Endothelial cell of umbilical vein (primary cell): ENCODE results near the gene PRDX4. TPM values are rescaled to one million over a fixed set of nuclear protein-coding genes. Genes with fewer than 3 reads are reported as not detected.

Experiments
- BruUV-seq: library from RNA; stranded (reverse); fragments of 400-500 nt; replicated peaks from 2 replicates; lab custom pipeline; 2021; lab: Mats Ljungman, UMichigan
- CTCF ChIA-PET: fragments of 300-600, 350-600 bp; sonication (Branson Sonifier 250); formaldehyde crosslinking; loops from one replicate; lab custom pipeline; 2021; ENCODE audit warnings: antibody characterized with exemption, inconsistent platforms; lab: Charles Lee
- POLR2A ChIA-PET: fragments of 300-600, 350-600 bp; sonication (Branson Sonifier 250); formaldehyde crosslinking; loops from one replicate; lab custom pipeline; 2021; ENCODE audit warnings: antibody characterized with exemption, inconsistent platforms; lab: Charles Lee
- DNase-seq: peaks from one replicate; pipeline ENCODE4 v3.0.0-alpha.2; 2011; ENCODE audit warnings: low read depth, low spot score
- FAIRE-seq: peaks from 2 replicates; lab custom pipeline; 2011; peaks lifted over from hg19 to GRCh38; lab: Jason Lieb, UNC
- H2AFZ ChIP-seq: 2 replicates; pipeline ENCODE4 v1.6.0; 2012; ENCODE audit warnings: low read depth, low read length, control low read depth, inconsistent platforms
- H3K27ac ChIP-seq: 2 replicates; pipeline ENCODE4 v1.5.1; 2011; ENCODE audit warnings: low read depth, mild to moderate bottlenecking, control low read depth, low read length, moderate library complexity; ENCODE audit not compliant: insufficient read depth
- H3K27me3 ChIP-seq, 2 experiments: 2 replicates each; pipeline versions ENCODE4 v1.6.0 to v1.6.1; 2011; ENCODE audit warnings: low read length in 2 of 2, mixed read lengths in 1 of 2; ENCODE audit not compliant: control insufficient read depth in 2 of 2, insufficient read depth in 2 of 2
- H3K36me3 ChIP-seq, 2 experiments: 2 replicates in 1 of 2; 3 replicates in 1 of 2; pipeline ENCODE4 v1.5.1; 2011; ENCODE audit warnings: low read length in 2 of 2, mild to moderate bottlenecking in 1 of 2, moderate library complexity in 1 of 2; ENCODE audit not compliant: control insufficient read depth in 2 of 2, insufficient read depth in 2 of 2; ENCODE audit errors: extremely low read depth in 1 of 2
- H3K4me1 ChIP-seq: 3 replicates; pipeline ENCODE4 v1.5.1; 2011; ENCODE audit warnings: mild to moderate bottlenecking, low read length; ENCODE audit not compliant: control insufficient read depth, insufficient read depth; ENCODE audit errors: extremely low read depth
- H3K4me2 ChIP-seq: 2 replicates; pipeline ENCODE4 v1.6.1; 2011; ENCODE audit warnings: low read length, control low read depth, mixed read lengths; ENCODE audit not compliant: insufficient read depth
- H3K4me3 ChIP-seq, 3 experiments: fragments of 200-600 bp in 1 of 3; sonication (generic), shearing (Covaris generic) in 1 of 3; replicated peaks in 1 of 3; 2 replicates each; pipeline ENCODE4 v1.5.1; 2011 to 2016; ENCODE audit warnings: control low read depth in 3 of 3, low read length in 3 of 3, mild to moderate bottlenecking in 2 of 3, inconsistent platforms in 1 of 3, low read depth in 1 of 3, moderate library complexity in 1 of 3; ENCODE audit not compliant: insufficient read depth in 1 of 3
- H3K79me2 ChIP-seq: 2 replicates; pipeline ENCODE4 v1.6.0; 2012; ENCODE audit warnings: low read length, inconsistent platforms; ENCODE audit not compliant: control insufficient read depth, insufficient read depth
- H3K9ac ChIP-seq: replicated peaks from 2 replicates; pipeline ENCODE3; 2011; ENCODE audit warnings: low read length, control low read depth; ENCODE audit not compliant: insufficient read depth; ENCODE audit errors: extremely low read depth
- H3K9me1 ChIP-seq: replicated peaks from 3 replicates; pipeline ENCODE4 v1.6.0; 2011; ENCODE audit warnings: mild to moderate bottlenecking, low read length; ENCODE audit not compliant: control insufficient read depth, insufficient read depth; ENCODE audit errors: extremely low read depth
- H3K9me3 ChIP-seq: replicated peaks from 2 replicates; pipeline ENCODE4 v1.5.1; 2012; ENCODE audit warnings: low read length, inconsistent platforms; ENCODE audit not compliant: control insufficient read depth, insufficient read depth
- H4K20me1 ChIP-seq: replicated peaks from 2 replicates; pipeline ENCODE3; 2011; ENCODE audit warnings: mild to moderate bottlenecking, low read length; ENCODE audit not compliant: control insufficient read depth, insufficient read depth; ENCODE audit errors: extremely low read depth
- EZH2 ChIP-seq: IDR thresholded peaks from 2 replicates; pipeline ENCODE4 v1.6.1; 2012; ENCODE audit warnings: borderline replicate concordance, low read depth, mild to moderate bottlenecking, moderate library complexity, low read length, inconsistent platforms; ENCODE audit not compliant: severe bottlenecking
- FOS ChIP-seq: IDR thresholded peaks from 2 replicates; pipeline ENCODE4 v1.6.1; 2011; ENCODE audit warnings: mild to moderate bottlenecking, low read length, moderate library complexity, borderline replicate concordance; ENCODE audit not compliant: insufficient read depth
- GATA2 ChIP-seq: IDR thresholded peaks from 2 replicates; pipeline ENCODE4 v1.7.0; 2011; ENCODE audit warnings: low read depth, mild to moderate bottlenecking, moderate library complexity, mixed read lengths, low read length; ENCODE audit not compliant: insufficient read length, insufficient read depth
- JUN ChIP-seq: IDR thresholded peaks from 2 replicates; pipeline ENCODE4 v1.6.1; 2011; ENCODE audit warnings: borderline replicate concordance, low read depth; ENCODE audit not compliant: insufficient read length, insufficient read depth
- MYC ChIP-seq: IDR thresholded peaks from one replicate; pipeline ENCODE4 v1.6.1; 2011; ENCODE audit warnings: mild to moderate bottlenecking, low read depth, low read length
- POLR2A ChIP-seq: IDR thresholded peaks from 2 replicates; pipeline ENCODE4 v1.6.1; 2012; ENCODE audit warnings: low read depth, mild to moderate bottlenecking, control low read depth, low read length
- POLR2AphosphoS5 ChIP-seq: IDR thresholded peaks from 2 replicates; pipeline ENCODE4 v1.6.1; 2012; ENCODE audit warnings: low read depth, mild to moderate bottlenecking, control low read depth, low read length, moderate library complexity; ENCODE audit not compliant: insufficient read depth
- dilution Hi-C: fragments of 300-500 bp; cut with MboI; formaldehyde crosslinking; loops from one replicate; pipeline ENCODE4 v1.15.0; 2019; ENCODE audit warnings: low sequenced_read_pairs; ENCODE audit not compliant: extremely low pct_ligation_motif_present
- intact Hi-C: fragments of 100-400 bp; cut with micrococcal nuclease; formaldehyde crosslinking; loops from one replicate; pipeline ENCODE4 v1.10.0; 2022
- polyA plus RNA-seq, 4 experiments: library from polyadenylated mRNA; depleted of rRNA in 3 of 4; stranded (reverse) in 3 of 4; unstranded in 1 of 4; fragments of >200 nt; gene quantifications; 2 replicates each; pipeline versions ENCODE4 v1.2.1 to v1.2.3, GENCODE V29; 2011 to 2012; ENCODE audit warnings: missing spikeins in 1 of 4
- total RNA-seq: library from RNA; stranded (reverse); gene quantifications from 2 replicates; pipeline ENCODE4 v1.2.3, GENCODE V29; 2021
- TF ChIP-seq, protein P1 (sequence below), 2 donors: IDR thresholded peaks; 1 replicate in 1 of 2; 2 replicates in 1 of 2; pipeline ENCODE4 v1.5.1; 2011; ENCODE audit warnings: low read length in 2 of 2, mild to moderate bottlenecking in 2 of 2, moderate library complexity in 2 of 2, control low read depth in 1 of 2, inconsistent platforms in 1 of 2, low read depth in 1 of 2; ENCODE audit not compliant: insufficient read depth in 1 of 2; ENCODE audit errors: extremely low read depth in 1 of 2
- TF ChIP-seq, protein P2 (sequence below): IDR thresholded peaks from 2 replicates; pipeline ENCODE4 v1.6.1; 2011; ENCODE audit not compliant: insufficient read depth, insufficient read length

The PRDX4 gene
- total and polyA plus RNA-seq, 2 donors (not counting 3 experiments of a cell fraction or from before 2014, with no cell fraction given): 144 to 145 TPM

GRCh38 chrX:23704673-23705206 lies 37.4 kb downstream of the PRDX4 start:
- Histone ChIP-seq H3K9me3 (no peaks in the 10 kb centered on the region), H3K4me3 (no peak overlapping the region), H3K27ac (no peak overlapping the region), H4K20me1 (no peaks in the 10 kb centered on the region), H3K36me3 (peaks cover 2 to 4% of the 10 kb centered on the region in 2 experiments), H3K9me1 (no peaks in the 10 kb centered on the region), H2AFZ (no peak overlapping the region), H3K79me2 (no peaks in the 10 kb centered on the region), H3K9ac (no peak overlapping the region), H3K27me3 (no peaks in the 10 kb centered on the region), H3K4me2 (no peak overlapping the region), H3K4me1 (no peaks in the 10 kb centered on the region)
- ChIA-PET POLR2A (no interaction called here), CTCF (no interaction called here)
- dilution Hi-C loops (no loop called here), intact Hi-C loops (no loop called here)
- no TSS peak for BruUV-seq
- TF ChIP-seq GATA2: no peak
- TF ChIP-seq, protein P1, sequence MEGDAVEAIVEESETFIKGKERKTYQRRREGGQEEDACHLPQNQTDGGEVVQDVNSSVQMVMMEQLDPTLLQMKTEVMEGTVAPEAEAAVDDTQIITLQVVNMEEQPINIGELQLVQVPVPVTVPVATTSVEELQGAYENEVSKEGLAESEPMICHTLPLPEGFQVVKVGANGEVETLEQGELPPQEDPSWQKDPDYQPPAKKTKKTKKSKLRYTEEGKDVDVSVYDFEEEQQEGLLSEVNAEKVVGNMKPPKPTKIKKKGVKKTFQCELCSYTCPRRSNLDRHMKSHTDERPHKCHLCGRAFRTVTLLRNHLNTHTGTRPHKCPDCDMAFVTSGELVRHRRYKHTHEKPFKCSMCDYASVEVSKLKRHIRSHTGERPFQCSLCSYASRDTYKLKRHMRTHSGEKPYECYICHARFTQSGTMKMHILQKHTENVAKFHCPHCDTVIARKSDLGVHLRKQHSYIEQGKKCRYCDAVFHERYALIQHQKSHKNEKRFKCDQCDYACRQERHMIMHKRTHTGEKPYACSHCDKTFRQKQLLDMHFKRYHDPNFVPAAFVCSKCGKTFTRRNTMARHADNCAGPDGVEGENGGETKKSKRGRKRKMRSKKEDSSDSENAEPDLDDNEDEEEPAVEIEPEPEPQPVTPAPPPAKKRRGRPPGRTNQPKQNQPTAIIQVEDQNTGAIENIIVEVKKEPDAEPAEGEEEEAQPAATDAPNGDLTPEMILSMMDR (IDR thresholded peaks at IDR 0.05; ENCODE audit: extremely low read depth in 1 of 2, insufficient read depth in 1 of 2, low read depth in 1 of 2, low read length in 2 of 2): no peak
- TF ChIP-seq JUN: no peak
- TF ChIP-seq POLR2AphosphoS5: no peak
- DNase-seq: no peak
- FAIRE-seq: peak; percentile 80

- Histone ChIP-seq H3K4me2 (no peak overlapping the region), H4K20me1 (no peaks in the 10 kb centered on the region), H3K4me1 (no peaks in the 10 kb centered on the region), H3K79me2 (no peaks in the 10 kb centered on the region), H3K9me1 (no peaks in the 10 kb centered on the region), H3K36me3 (peaks cover 2 to 4% of the 10 kb centered on the region in 2 experiments), H3K9me3 (no peaks in the 10 kb centered on the region), H3K4me3 (no peak overlapping the region), H2AFZ (no peak overlapping the region), H3K27ac (no peak overlapping the region), H3K9ac (no peak overlapping the region), H3K27me3 (no peaks in the 10 kb centered on the region)
- BruUV-seq: no TSS peak
- peak; percentile 42 for FAIRE-seq
- dilution Hi-C loops (no loop called here), intact Hi-C loops (no loop called here)
- POLR2A ChIA-PET: no interaction called here
- DNase-seq: no peak
- CTCF ChIA-PET: no interaction called here
- TF ChIP-seq GATA2 (no peak), FOS (no peak), POLR2A (no peak), EZH2 (no peak), MYC (no peak), POLR2AphosphoS5 (no peak), JUN (no peak)
- TF ChIP-seq, protein P1 (IDR thresholded peaks at IDR 0.05; ENCODE audit: extremely low read depth in 1 of 2, insufficient read depth in 1 of 2, low read depth in 1 of 2, low read length in 2 of 2): no peak
- TF ChIP-seq, protein P2, sequence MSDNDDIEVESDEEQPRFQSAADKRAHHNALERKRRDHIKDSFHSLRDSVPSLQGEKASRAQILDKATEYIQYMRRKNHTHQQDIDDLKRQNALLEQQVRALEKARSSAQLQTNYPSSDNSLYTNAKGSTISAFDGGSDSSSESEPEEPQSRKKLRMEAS: no peak
These were observed 37.9 kb downstream of the PRDX4 start for GRCh38 chrX:23705235-23705634.
